ENCODE data around the gene ICE2.

The ICE2 gene

DNA sequence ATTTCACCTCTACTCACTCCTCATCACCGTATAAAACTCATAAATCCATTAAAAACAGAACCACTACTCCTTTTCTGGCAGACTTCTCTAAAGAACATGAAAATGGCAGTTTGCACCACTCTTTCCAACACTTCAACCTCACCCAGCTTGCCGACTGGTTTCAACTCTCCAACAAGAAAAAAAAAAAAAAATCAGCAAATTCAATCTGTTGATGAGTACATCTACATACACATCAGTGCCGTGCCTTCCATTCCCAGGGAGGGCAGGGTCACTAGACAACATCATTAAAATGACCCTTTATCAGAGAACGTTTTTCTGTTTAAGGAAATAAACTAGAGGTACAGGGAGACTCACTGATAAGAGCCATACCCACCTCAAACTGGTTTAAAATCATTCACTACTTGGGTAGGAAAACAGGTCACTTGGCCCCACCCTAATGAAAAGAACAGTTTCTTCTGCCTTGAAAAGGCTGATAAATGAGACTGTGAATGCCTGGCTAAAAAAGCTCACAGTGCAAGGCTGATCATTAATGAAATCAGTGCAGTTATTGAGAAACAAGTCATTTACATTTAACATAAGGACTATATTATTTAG, 87.1 kb downstream of the ICE2 start:
- DNase-seq (ENCODE audit: insufficient read length, low spot score) (no peak), FAIRE-seq (no peak)

DNA sequence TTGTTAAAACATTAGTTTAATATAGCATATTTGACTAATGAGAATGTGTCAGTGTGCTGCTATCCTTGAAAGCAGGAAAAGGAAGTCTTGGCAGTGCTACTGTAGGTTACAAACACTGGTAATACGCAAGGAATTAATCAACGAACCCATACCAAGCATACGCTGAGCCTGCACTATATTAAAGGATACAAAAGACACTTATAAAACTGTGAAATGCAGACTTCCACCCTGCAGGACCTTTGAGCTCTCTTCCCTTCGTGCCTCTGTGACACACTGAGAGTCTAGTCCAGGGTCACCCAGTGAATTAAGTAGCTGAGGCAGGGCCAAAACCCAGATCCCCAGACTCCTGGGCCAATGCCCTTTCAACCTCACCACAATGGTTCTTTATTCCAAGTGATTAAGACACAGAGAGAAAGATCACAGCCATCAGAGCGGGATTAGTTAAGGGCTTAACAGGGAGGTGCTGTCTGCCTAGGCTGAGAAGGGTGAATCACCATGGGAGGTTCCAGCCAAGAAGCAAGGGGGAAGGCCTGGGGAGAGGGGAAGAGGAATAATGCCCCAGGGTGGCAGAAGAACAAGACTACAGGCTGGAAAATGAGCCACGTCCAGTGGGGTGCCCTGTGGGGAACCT, 88.0 kb downstream of the ICE2 start:
- no peak for FAIRE-seq
- DNase-seq (ENCODE audit: insufficient read length, low spot score) = no peak

- DNase-seq (ENCODE audit: insufficient read length, low spot score) = no peak
Measured at GRCh38 chr15:60390231-60390630, 88.7 kb downstream of the ICE2 start.

GRCh38 chr15:60389261-60390077, 89.5 kb downstream of the ICE2 start:
- DNase-seq (ENCODE audit: insufficient read length, low spot score) = no peak
- FAIRE-seq = peak; percentile 18

More at GRCh38 chr15:60390231-60390630, 88.7 kb downstream of the ICE2 start:
- FAIRE-seq = no peak

GRCh38 chr15:60387321-60387720, 91.6 kb downstream of the ICE2 start:
- FAIRE-seq = no peak

DNA sequence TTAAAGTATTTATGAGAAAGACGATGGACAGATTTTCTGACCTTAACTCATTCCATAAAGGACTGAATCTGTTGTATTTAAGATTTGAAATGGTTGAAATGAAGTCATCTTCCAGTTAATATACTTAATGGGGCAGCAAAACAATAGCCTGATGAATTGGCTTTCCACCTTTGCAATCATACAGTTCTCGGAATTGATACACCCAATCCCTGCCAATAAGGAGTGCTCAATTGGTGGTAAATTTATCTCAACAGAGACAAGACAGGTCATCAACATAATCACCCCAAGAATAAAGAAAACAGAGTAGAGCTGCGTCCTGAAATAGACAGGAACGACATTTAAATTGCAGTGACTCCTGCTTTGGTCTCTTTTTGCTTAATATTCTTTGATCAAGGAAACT, 92.3 kb downstream of the ICE2 start:
- DNase-seq (ENCODE audit: insufficient read length, low spot score) (no peak), FAIRE-seq (no peak)

More at GRCh38 chr15:60387321-60387720, 91.6 kb downstream of the ICE2 start:
- DNase-seq (ENCODE audit: insufficient read length, low spot score) = no peak

DNA sequence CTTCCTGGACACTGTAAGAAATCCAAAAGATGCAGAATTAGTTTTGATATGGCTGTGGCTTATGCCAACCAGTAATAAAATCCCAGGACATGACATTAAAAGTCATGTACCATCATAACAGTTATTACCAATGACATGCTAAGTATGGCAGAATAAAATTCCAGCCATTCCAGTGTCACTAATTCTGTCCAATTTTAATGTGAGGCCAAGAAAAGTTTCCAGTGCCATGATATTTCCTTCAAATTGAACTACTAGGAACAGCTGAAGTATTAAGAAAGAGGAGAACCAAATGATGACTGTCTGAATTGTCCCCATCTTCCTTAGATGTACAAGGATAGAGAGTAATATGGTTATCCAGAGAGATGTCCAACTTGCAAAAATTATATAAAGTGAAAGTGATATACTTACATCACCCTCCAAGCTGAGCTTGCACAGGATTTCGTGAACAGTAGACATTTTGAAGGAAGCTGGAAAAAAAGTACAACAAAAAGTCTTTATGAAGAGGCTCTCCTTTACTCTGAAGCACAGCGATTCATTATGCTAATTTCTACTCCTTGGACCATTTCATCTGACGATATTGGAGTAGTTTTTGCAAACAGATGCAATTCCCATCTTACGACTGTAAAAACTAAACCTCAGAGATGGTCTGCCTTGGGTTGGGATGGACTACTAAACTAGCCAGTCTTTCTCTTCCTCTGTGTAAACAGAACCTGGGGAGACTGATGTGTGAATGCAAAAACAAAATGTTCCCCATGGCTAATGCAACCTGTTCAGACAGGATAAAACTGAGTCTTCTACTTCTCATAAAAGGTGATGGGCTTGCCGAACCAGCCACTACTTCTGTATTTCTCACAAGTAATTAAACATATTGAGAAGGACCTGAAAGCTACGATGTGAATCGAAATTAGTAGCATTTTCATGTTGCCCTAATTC, 93.1 kb downstream of the ICE2 start:
- no peak for DNase-seq (ENCODE audit: insufficient read length, low spot score)
- FAIRE-seq = no peak

DNA sequence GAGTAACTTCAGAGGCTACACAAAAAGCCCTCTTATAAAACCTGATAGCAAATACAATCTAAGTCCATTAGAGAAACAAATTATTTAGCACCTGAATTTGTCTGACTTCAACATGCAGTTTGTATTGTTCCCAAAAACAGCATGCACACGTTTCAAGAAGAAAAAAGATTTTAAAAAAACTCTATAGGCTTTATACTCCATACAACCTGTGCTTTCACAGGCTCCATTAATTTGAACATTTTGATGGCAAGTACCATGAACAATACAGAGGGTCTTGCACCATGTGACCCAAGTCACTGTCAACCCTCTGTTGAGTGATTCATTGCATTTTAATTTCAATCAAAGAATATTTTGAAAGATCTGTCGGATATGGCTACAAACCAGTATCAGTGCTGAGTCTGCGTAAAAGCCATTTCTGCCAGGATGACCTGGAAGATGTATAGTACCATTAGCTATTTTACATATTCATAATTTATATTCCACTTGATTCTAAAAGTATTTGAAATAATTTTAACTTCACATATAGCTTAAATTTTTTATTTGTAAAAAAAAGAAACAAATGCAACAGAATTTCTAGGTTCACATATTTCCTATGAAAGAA, 94.3 kb downstream of the ICE2 start:
- no peak for FAIRE-seq

GRCh38 chr15:60384053-60384452, 94.9 kb downstream of the ICE2 start:
- FAIRE-seq (no peak), DNase-seq (ENCODE audit: insufficient read length, low spot score) (no peak)

More for the DNA sequence above, 94.3 kb downstream of the ICE2 start:
- no peak for DNase-seq (ENCODE audit: insufficient read length, low spot score)

GRCh38 chr15:60382773-60383674, 95.9 kb downstream of the ICE2 start:
- no peak for FAIRE-seq
- DNase-seq (ENCODE audit: insufficient read length, low spot score) = no peak

- FAIRE-seq = no peak
Measured at GRCh38 chr15:60381148-60381788, 97.7 kb downstream of the ICE2 start.

DNA sequence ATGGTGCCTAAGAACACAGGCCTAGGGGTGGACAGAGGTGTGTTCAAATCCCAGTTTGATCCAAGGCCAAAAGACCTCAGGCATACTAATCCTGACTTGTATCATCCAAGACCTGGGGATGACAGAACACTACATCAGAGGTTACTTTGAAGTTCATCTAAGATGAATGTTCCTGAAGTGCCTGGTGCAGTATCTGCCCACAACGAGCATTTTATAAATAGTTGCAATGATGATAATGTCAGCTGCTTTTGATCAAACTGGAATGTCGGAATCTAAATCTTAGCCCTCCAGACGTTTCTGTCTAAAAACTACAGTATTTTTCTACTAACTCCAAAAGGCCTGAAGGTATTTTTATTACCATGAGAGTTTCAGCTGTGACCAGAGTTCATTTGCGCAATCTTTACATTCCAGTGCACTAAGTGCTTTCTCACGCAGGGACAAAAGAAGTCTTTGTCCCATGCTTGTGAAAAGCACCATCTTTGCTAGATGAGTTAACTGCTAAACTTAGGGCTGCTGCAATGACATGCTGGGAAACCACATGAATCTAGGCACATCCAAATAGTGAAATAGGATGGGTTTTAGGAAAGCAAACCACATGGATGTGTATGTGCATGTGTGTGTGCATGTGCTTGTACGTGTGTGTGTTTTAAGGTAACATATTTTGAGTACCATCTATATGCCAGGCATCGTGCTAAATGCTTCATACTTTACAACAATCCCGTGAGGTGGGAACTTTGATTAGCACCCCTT, 99.2 kb downstream of the ICE2 start:
- FAIRE-seq (no peak), DNase-seq (ENCODE audit: insufficient read length, low spot score) (no peak)

More at GRCh38 chr15:60381148-60381788, 97.7 kb downstream of the ICE2 start:
- DNase-seq (ENCODE audit: insufficient read length, low spot score) = no peak

- no peak for FAIRE-seq
- no peak for DNase-seq (ENCODE audit: insufficient read length, low spot score)
Measured at GRCh38 chr15:60379185-60379524, 99.8 kb downstream of the ICE2 start.

DNA sequence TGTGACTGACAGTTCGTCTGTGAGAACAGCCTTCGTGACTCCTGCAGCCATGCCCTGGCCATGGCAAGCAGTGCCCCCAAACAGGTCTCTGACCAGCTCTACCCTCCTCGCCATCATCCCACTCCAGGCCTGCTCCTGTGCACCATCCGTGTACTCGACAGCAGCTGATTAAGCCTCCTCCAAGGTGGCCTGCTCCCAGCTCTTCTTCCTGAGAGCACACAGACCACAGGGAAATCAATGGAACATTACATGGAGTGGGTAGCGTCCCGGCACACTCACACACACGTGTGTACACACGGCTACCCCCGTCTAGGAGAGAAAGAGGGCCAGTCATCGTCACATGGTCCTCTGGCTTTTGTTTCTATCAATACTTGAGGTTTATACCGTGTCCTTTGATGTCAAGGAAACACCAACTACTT, 102.3 kb downstream of the ICE2 start:
- DNase-seq (ENCODE audit: insufficient read length, low spot score) = no peak

GRCh38 chr15:60375306-60375705, 103.6 kb downstream of the ICE2 start:
- FAIRE-seq (no peak), DNase-seq (ENCODE audit: insufficient read length, low spot score) (no peak)

More for the DNA sequence above, 102.3 kb downstream of the ICE2 start:
- FAIRE-seq = no peak

GRCh38 chr15:60374628-60375081, 104.3 kb downstream of the ICE2 start:
- no peak for DNase-seq (ENCODE audit: insufficient read length, low spot score)
- no peak for FAIRE-seq

DNA sequence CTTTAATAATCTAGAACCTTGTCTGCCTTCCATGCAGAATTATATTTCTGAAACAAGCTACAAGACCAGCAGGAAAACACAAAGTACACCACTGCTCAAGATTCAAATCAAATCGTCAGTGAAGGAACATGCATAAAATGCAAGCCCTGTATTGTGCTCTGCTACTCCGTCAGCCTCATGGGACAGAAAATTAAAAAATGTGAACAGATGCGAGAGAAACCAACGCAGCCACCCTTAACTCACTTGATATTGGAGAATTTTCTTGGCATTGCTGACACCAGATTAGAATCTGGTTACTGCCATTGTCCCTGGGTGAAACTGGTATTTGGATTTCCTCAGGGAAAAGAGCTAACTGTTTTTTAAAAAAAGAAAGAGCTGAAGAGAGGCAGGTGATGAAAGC, 104.7 kb downstream of the ICE2 start:
- FAIRE-seq = no peak

GRCh38 chr15:60373745-60374144, 105.2 kb downstream of the ICE2 start:
- no peak for DNase-seq (ENCODE audit: insufficient read length, low spot score)
- FAIRE-seq = no peak

More for the DNA sequence above, 104.7 kb downstream of the ICE2 start:
- no peak for DNase-seq (ENCODE audit: insufficient read length, low spot score)

Data from GM19239 (cell line).